ENCODE measurements around the gene ACOT11.

GRCh38 chr1:54559771-54560231, 11.8 kb downstream of the ACOT11 start:
- TF ChIP-seq, protein P1, sequence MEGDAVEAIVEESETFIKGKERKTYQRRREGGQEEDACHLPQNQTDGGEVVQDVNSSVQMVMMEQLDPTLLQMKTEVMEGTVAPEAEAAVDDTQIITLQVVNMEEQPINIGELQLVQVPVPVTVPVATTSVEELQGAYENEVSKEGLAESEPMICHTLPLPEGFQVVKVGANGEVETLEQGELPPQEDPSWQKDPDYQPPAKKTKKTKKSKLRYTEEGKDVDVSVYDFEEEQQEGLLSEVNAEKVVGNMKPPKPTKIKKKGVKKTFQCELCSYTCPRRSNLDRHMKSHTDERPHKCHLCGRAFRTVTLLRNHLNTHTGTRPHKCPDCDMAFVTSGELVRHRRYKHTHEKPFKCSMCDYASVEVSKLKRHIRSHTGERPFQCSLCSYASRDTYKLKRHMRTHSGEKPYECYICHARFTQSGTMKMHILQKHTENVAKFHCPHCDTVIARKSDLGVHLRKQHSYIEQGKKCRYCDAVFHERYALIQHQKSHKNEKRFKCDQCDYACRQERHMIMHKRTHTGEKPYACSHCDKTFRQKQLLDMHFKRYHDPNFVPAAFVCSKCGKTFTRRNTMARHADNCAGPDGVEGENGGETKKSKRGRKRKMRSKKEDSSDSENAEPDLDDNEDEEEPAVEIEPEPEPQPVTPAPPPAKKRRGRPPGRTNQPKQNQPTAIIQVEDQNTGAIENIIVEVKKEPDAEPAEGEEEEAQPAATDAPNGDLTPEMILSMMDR (IDR thresholded peaks at IDR 0.05), result no peak
- TF ChIP-seq ZNF317 (CRISPR knock-in tag; IDR thresholded peaks at IDR 0.05; ENCODE audit: borderline replicate concordance, low read depth) (no peak), CREB1 (CRISPR knock-in tag; IDR thresholded peaks at IDR 0.05) (no peak), GABPB1 (CRISPR knock-in tag; IDR thresholded peaks at IDR 0.05) (no peak), SOX15 (CRISPR knock-in tag; IDR thresholded peaks at IDR 0.05) (no peak)
- TF ChIP-seq, protein P2, sequence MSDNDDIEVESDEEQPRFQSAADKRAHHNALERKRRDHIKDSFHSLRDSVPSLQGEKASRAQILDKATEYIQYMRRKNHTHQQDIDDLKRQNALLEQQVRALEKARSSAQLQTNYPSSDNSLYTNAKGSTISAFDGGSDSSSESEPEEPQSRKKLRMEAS (CRISPR knock-in tag; IDR thresholded peaks at IDR 0.05), result no peak
- TF ChIP-seq, protein P3, sequence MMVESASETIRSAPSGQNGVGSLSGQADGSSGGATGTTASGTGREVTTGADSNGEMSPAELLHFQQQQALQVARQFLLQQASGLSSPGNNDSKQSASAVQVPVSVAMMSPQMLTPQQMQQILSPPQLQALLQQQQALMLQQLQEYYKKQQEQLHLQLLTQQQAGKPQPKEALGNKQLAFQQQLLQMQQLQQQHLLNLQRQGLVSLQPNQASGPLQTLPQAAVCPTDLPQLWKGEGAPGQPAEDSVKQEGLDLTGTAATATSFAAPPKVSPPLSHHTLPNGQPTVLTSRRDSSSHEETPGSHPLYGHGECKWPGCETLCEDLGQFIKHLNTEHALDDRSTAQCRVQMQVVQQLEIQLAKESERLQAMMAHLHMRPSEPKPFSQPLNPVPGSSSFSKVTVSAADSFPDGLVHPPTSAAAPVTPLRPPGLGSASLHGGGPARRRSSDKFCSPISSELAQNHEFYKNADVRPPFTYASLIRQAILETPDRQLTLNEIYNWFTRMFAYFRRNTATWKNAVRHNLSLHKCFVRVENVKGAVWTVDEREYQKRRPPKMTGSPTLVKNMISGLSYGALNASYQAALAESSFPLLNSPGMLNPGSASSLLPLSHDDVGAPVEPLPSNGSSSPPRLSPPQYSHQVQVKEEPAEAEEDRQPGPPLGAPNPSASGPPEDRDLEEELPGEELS (CRISPR knock-in tag; IDR thresholded peaks at IDR 0.05), result no peak
